AG09319 (cell line): ENCODE results near the gene ADGRL3.

ENCODE experiments used
- DNase-seq: peaks from one replicate; pipeline ENCODE4 v3.0.0-alpha.2; 2010; ENCODE audit warnings: low read depth; ENCODE audit errors: extremely low read depth
- CTCF ChIP-seq: IDR thresholded peaks from 2 replicates; pipeline ENCODE4 v1.5.1; 2011; ENCODE audit warnings: low read depth, mild to moderate bottlenecking, inconsistent platforms, low read length, moderate library complexity

Gene ADGRL3

GRCh38 chr4:61389640-61390039 lies 189.5 kb downstream of the ADGRL3 start:
- TF ChIP-seq CTCF: no peak
- DNase-seq: no peak

- no peak for TF ChIP-seq CTCF
- no peak for DNase-seq
Observed at GRCh38 chr4:61395754-61396153, 195.6 kb downstream of the ADGRL3 start.

GRCh38 chr4:61397174-61397573 lies 197.0 kb downstream of the ADGRL3 start:
- DNase-seq: no peak
- no peak for TF ChIP-seq CTCF

- no peak for TF ChIP-seq CTCF
- DNase-seq: no peak
Observed at GRCh38 chr4:61400439-61401038, 200.4 kb downstream of the ADGRL3 start.

GRCh38 chr4:61401771-61402170 lies 201.6 kb downstream of the ADGRL3 start:
- no peak for DNase-seq
- no peak for TF ChIP-seq CTCF

GRCh38 chr4:61405307-61405706 lies 205.2 kb downstream of the ADGRL3 start:
- TF ChIP-seq CTCF: no peak
- DNase-seq: no peak

- no peak for DNase-seq
- TF ChIP-seq CTCF: no peak
Observed at GRCh38 chr4:61406677-61407076, 206.6 kb downstream of the ADGRL3 start.
